Breast epithelium (tissue), 4 donors: ENCODE results near the gene HRH3. TPM values are rescaled to one million over a fixed set of nuclear protein-coding genes. Genes with fewer than 3 reads are reported as not detected.

Experiments used
- DNase-seq, 2 donors: peaks; one replicate each; pipeline ENCODE4 v3.0.0-alpha.2; 2019; ENCODE audit warnings: low spot score in 2 of 2
- H3K27ac ChIP-seq, 2 donors: fragments of 200-600 bp; sonication (generic) in 1 of 2; one replicate each; pipeline ENCODE4 v1.5.1; 2016 to 2019; ENCODE audit warnings: mild to moderate bottlenecking in 1 of 2
- H3K27me3 ChIP-seq, 2 donors: fragments of 200-600 bp; sonication (generic) in 1 of 2; one replicate each; pipeline versions ENCODE4 v1.5.1 to v1.6.0; 2017 to 2019; ENCODE audit warnings: control low read depth in 1 of 2, mild to moderate bottlenecking in 1 of 2
- H3K36me3 ChIP-seq: fragments of 200-600 bp; one replicate; pipeline ENCODE4 v1.5.1; 2019
- H3K4me1 ChIP-seq, 2 donors: fragments of 200-600 bp; sonication (generic); one replicate each; pipeline ENCODE4 v1.5.1; 2016 to 2019; ENCODE audit warnings: control low read depth in 1 of 2
- H3K4me3 ChIP-seq, 3 donors: fragments of 200-600 bp; sonication (generic); 1 replicate in 2 of 3; 2 replicates in 1 of 3; pipeline ENCODE4 v1.5.1; 2016 to 2019; ENCODE audit warnings: mild to moderate bottlenecking in 3 of 3, moderate library complexity in 2 of 3
- H3K9me3 ChIP-seq, 2 donors: fragments of 200-600 bp; sonication (generic) in 1 of 2; one replicate each; pipeline ENCODE4 v1.5.1; 2016 to 2019; ENCODE audit warnings: control low read depth in 1 of 2
- POLR2A ChIP-seq: fragments of 450-650 bp; IDR thresholded peaks from one replicate; pipeline ENCODE4 v1.6.1; 2016; ENCODE audit warnings: antibody characterized with exemption, mild to moderate bottlenecking, moderate library complexity
- POLR2AphosphoS5 ChIP-seq, 3 donors: sonication (generic); formaldehyde crosslinking; IDR thresholded peaks; one replicate each; pipeline ENCODE4 v1.6.1; 2017; ENCODE audit warnings: antibody characterized with exemption in 3 of 3
- intact Hi-C: fragments of 100-400 bp; cut with DNase I; formaldehyde crosslinking; loops from one replicate; pipeline ENCODE4 v1.15.1; 2023; ENCODE audit warnings: low total_unique reads
- total RNA-seq, 3 donors: library from RNA; depleted of rRNA; stranded (reverse); fragments of >200 nt; gene quantifications; one replicate each; pipeline ENCODE4 v1.1.0, GENCODE V29; 2016
- TF ChIP-seq, protein P1 (sequence below), 3 donors: fragments of 450-650 bp; IDR thresholded peaks; one replicate each; pipeline ENCODE4 v1.5.1; 2016 to 2017; ENCODE audit warnings: antibody characterized with exemption in 3 of 3, mild to moderate bottlenecking in 3 of 3, moderate library complexity in 3 of 3

Gene HRH3
- total RNA-seq, 3 donors from 2014 or later, result not detected

DNA sequence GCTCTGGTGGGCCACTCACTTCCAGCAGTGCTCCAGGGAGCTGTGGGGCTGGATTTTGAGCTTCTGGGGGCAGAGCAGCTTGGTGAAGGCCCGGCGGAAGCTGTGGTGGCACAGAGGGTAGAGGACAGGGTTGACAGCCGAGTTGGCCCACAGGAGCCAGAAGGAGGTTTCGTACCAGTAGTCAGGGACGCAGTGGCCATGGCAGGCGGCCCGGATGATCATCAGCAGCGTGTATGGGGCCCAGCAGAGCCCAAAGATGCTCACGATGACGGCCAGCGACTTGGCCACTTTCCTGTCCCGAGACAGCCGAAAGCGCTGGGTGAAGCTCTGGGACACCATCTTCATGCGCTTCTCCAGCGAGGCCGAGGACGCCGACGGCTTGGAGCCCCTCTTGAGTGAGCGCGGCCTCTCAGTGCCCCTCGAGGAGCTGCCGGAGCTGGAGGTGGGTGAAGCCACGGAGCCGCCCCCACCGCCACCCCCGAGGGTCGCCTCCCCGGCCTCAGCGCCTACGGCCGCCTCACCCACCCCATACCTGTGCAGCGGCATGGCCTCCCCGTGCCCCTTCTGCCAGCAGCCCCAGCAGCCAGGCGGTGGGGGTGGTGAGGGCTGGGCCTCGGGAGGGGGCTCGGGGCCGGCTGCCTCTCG, 4.0 kb downstream of the HRH3 start:
- H3K27ac ChIP-seq, result no peak overlapping the region
- H3K36me3 ChIP-seq, result no peaks in the 10 kb centered on the region
- H3K4me1 ChIP-seq, result peaks cover 6 to 12% of the 10 kb centered on the region in 2 donors
- intact Hi-C loops, result no loop called here
- no peaks in the 10 kb centered on the region for H3K9me3 ChIP-seq
- no peak for DNase-seq
- peaks cover 6 to 76% of the 10 kb centered on the region in 2 donors for H3K27me3 ChIP-seq
- no peak overlapping the region for H3K4me3 ChIP-seq
- no peak for TF ChIP-seq POLR2A
- TF ChIP-seq, protein P1, sequence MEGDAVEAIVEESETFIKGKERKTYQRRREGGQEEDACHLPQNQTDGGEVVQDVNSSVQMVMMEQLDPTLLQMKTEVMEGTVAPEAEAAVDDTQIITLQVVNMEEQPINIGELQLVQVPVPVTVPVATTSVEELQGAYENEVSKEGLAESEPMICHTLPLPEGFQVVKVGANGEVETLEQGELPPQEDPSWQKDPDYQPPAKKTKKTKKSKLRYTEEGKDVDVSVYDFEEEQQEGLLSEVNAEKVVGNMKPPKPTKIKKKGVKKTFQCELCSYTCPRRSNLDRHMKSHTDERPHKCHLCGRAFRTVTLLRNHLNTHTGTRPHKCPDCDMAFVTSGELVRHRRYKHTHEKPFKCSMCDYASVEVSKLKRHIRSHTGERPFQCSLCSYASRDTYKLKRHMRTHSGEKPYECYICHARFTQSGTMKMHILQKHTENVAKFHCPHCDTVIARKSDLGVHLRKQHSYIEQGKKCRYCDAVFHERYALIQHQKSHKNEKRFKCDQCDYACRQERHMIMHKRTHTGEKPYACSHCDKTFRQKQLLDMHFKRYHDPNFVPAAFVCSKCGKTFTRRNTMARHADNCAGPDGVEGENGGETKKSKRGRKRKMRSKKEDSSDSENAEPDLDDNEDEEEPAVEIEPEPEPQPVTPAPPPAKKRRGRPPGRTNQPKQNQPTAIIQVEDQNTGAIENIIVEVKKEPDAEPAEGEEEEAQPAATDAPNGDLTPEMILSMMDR (IDR thresholded peaks at IDR 0.05), result no peak
- no peak for TF ChIP-seq POLR2AphosphoS5 (IDR thresholded peaks at IDR 0.05)

DNA sequence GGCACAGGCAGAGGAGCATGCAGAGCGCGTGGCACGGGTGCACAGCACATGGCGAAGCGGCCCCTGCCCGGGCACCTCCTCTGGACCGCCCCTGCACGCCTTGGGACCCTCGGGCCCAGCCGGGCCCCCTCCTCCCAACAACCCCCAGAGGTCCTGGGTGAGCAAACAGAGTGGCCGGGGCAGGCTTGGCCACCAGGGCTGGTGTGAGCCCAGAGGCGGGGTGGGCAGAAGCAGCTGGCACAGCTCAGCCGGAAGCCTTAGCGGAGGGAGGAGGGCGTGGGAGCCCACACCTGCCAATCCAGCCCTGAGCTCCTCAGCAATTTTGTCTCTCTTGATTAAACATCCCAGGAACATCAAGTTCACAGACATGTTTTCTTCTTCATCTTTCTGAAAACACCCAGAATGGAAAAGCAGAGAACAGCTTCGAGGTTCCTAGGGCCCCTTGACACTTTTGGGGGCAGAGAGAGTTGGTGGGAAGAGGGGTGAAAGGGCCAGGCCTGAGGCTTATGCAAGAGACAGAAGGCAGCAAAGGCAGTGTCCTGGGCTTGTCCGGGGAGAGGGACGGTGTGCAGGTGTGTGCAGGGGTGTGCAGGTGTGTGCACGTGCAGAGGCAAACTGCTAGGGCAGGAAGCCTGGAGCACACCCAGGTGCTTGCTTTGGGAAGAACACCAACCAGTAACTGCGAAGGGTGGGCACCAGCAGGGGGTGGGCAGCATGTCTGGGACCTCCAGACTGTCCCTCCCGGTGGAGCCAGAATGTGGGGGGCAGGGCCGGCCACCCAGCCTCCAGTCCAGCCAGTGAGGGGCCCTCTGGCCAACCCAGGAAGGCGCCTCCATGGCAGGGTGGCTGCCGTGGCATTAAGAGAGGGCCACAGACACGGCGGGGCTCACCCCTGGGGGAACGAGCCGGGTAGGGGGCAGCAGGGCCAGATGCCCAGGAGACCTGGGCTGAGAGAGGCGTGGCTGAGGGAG, 4.8 kb downstream of the HRH3 start:
- TF ChIP-seq POLR2A, result no peak
- no peak for TF ChIP-seq POLR2AphosphoS5 (IDR thresholded peaks at IDR 0.05)
- TF ChIP-seq, protein P1 (IDR thresholded peaks at IDR 0.05), result no peak

DNA sequence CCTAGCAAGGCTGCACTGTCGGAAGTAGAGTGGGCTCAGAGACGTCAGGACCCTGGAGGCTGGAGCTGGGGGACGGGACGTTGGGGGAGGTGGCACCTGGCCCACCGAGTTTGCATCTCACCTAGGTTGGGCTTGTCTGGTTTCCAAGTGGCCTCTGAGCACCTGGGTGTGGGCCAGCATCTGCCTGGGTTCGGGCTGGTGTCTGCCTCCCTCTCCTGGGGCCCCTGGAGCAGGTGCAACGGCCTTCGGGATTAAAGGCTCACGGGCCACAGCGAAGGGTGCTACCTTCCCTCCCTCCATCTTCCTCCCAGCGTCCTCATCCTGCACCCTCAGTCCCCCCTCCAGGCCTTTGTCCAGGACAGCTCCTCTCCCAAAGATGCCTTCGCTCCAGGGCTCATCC, 6.0 kb downstream of the HRH3 start:
- Histone ChIP-seq H3K27me3 (peaks cover 10 to 80% of the 10 kb centered on the region in 2 donors), H3K9me3 (no peaks in the 10 kb centered on the region), H3K27ac (no peak overlapping the region), H3K4me3 (no peak overlapping the region), H3K4me1 (peaks cover 0 to 2% of the 10 kb centered on the region in 2 donors), H3K36me3 (no peaks in the 10 kb centered on the region)
- DNase-seq, result no peak
- intact Hi-C loops, result no loop called here
- TF ChIP-seq, protein P1 (IDR thresholded peaks at IDR 0.05), result no peak
- TF ChIP-seq POLR2A (no peak), POLR2AphosphoS5 (IDR thresholded peaks at IDR 0.05) (no peak)

More for the DNA sequence above, 4.8 kb downstream of the HRH3 start:
- DNase-seq, result no peak
- H3K9me3 ChIP-seq, result no peaks in the 10 kb centered on the region
- intact Hi-C loops, result no loop called here
- peaks cover 10 to 76% of the 10 kb centered on the region in 2 donors for H3K27me3 ChIP-seq
- no peak overlapping the region for H3K27ac ChIP-seq
- H3K4me1 ChIP-seq, result peaks cover 6 to 8% of the 10 kb centered on the region in 2 donors
- no peak overlapping the region for H3K4me3 ChIP-seq
- no peaks in the 10 kb centered on the region for H3K36me3 ChIP-seq

DNA sequence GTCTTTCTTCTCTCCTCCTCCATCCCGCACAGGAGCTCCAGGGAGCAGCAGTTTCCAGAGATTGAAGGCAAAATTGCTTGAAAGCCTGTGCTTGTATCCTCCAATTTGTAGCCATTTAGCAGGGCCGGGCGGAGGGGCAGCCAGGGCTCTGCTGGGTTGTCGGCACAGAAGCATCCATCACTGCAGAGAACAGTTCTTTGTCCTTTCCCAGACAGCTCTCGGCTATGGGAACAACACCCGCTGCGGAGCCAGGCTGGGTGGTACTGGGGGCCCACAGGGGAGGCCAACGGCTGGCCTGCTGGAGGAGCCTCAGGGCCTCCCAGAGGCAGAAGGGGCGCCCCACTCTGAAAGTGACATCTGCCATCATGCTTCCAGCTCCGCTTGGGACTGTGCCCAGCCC, 7.8 kb downstream of the HRH3 start:
- DNase-seq, result no peak
- Histone ChIP-seq H3K4me1 (no peaks in the 10 kb centered on the region), H3K27ac (no peak overlapping the region), H3K36me3 (no peaks in the 10 kb centered on the region), H3K9me3 (no peaks in the 10 kb centered on the region), H3K27me3 (peaks cover 7 to 62% of the 10 kb centered on the region in 2 donors), H3K4me3 (no peak overlapping the region)
- intact Hi-C loops, result no loop called here
- TF ChIP-seq POLR2A, result no peak
- TF ChIP-seq, protein P1 (IDR thresholded peaks at IDR 0.05), result no peak
- no peak for TF ChIP-seq POLR2AphosphoS5 (IDR thresholded peaks at IDR 0.05)

DNA sequence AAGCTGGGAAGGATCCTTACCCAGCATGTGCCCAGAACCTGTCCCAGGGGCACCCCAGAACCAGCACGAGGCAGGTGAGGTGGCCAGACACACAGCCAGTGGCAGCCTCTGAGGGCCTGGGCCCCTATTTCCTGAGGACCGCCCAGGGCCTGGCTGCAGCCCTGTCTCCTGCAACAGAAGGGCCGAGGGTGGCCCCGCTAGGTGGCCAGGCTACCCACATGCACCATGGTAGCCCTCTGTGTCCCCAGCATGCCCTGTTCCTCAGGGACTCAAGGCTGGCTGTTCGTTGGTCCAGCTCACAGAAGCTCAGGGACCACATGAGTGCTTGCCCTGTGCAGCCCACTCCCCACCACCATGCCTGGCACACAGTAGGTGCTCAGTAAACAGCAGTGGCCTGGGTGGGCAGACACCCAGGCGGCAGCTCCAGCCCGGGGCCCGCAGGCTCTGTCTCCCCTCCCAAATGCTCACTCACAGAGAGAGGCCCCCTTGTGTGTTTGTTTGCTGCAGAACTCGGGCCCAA, 8.2 kb downstream of the HRH3 start:
- H3K27me3 ChIP-seq, result peaks cover 6 to 57% of the 10 kb centered on the region in 2 donors
- TF ChIP-seq POLR2AphosphoS5 (IDR thresholded peaks at IDR 0.05) (no peak), POLR2A (no peak)
- TF ChIP-seq, protein P1 (IDR thresholded peaks at IDR 0.05), result no peak
- intact Hi-C loops, result no loop called here

More for the DNA sequence above, 8.2 kb downstream of the HRH3 start:
- Histone ChIP-seq H3K4me3 (no peak overlapping the region), H3K36me3 (no peaks in the 10 kb centered on the region), H3K9me3 (no peaks in the 10 kb centered on the region), H3K27ac (no peak overlapping the region), H3K4me1 (no peaks in the 10 kb centered on the region)
- no peak for DNase-seq
